ENCODE data around the gene HSD11B1. TPM values are rescaled to one million over a fixed set of nuclear protein-coding genes. Genes with fewer than 3 reads are reported as not detected.

HSD11B1 gene
- total and polyA plus RNA-seq, 2 donors (not counting 3 experiments of a cell fraction or from before 2014, with no cell fraction given) = not detected

DNA sequence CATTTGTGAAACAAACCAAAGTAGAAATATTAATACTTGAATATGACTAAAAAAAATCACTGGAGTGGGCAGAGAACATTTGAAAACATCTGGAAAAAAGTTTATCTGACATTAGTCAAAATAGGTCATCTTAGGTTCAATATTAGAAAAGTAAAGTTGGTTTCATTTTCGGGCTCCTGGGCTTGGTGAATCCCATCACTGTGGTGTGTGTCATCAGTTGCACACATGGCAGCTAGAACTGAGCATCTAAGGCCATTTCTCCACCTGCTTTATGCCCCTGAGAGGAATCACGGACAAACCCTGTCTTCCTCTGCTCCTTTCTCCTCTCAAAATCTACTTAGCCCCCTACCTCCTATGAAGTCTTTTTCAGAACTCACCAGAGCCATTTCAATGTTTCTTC, 5.4 kb downstream of the HSD11B1 start:
- TF ChIP-seq, protein P1, sequence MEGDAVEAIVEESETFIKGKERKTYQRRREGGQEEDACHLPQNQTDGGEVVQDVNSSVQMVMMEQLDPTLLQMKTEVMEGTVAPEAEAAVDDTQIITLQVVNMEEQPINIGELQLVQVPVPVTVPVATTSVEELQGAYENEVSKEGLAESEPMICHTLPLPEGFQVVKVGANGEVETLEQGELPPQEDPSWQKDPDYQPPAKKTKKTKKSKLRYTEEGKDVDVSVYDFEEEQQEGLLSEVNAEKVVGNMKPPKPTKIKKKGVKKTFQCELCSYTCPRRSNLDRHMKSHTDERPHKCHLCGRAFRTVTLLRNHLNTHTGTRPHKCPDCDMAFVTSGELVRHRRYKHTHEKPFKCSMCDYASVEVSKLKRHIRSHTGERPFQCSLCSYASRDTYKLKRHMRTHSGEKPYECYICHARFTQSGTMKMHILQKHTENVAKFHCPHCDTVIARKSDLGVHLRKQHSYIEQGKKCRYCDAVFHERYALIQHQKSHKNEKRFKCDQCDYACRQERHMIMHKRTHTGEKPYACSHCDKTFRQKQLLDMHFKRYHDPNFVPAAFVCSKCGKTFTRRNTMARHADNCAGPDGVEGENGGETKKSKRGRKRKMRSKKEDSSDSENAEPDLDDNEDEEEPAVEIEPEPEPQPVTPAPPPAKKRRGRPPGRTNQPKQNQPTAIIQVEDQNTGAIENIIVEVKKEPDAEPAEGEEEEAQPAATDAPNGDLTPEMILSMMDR (IDR thresholded peaks at IDR 0.05; ENCODE audit: extremely low read depth in 1 of 2, insufficient read depth in 1 of 2, low read depth in 1 of 2, low read length in 2 of 2) = no peak
- no peak for TF ChIP-seq POLR2A (IDR thresholded peaks at IDR 0.05; ENCODE audit: low read depth, low read length)
- no peak for TF ChIP-seq FOS (IDR thresholded peaks at IDR 0.05; ENCODE audit: borderline replicate concordance, insufficient read depth, low read length)
- no peak for TF ChIP-seq EZH2 (IDR thresholded peaks at IDR 0.05; ENCODE audit: borderline replicate concordance, low read depth, low read length, severe bottlenecking)
- TF ChIP-seq GATA2 (IDR thresholded peaks at IDR 0.05; ENCODE audit: insufficient read depth, insufficient read length, low read depth, low read length) = no peak
- TF ChIP-seq MYC (IDR thresholded peaks at IDR 0.05; ENCODE audit: low read depth, low read length) = no peak
- TF ChIP-seq JUN (IDR thresholded peaks at IDR 0.05; ENCODE audit: borderline replicate concordance, insufficient read depth, insufficient read length, low read depth) = no peak
- TF ChIP-seq POLR2AphosphoS5 (IDR thresholded peaks at IDR 0.05; ENCODE audit: insufficient read depth, low read depth, low read length) = no peak
- H3K79me2 ChIP-seq (ENCODE audit: control insufficient read depth, insufficient read depth, low read length) = no peaks in the 10 kb centered on the region

More for the DNA sequence above, 5.4 kb downstream of the HSD11B1 start:
- Histone ChIP-seq H3K9ac (replicated peaks; ENCODE audit: extremely low read depth, insufficient read depth, low read length) (no peak overlapping the region), H4K20me1 (replicated peaks; ENCODE audit: control insufficient read depth, extremely low read depth, insufficient read depth, low read length) (no peaks in the 10 kb centered on the region), H3K9me3 (replicated peaks; ENCODE audit: control insufficient read depth, insufficient read depth, low read length) (no peaks in the 10 kb centered on the region), H3K36me3 (ENCODE audit: control insufficient read depth in 2 of 2, extremely low read depth in 1 of 2, insufficient read depth in 2 of 2, low read length in 2 of 2) (no peaks in the 10 kb centered on the region), H3K4me1 (ENCODE audit: control insufficient read depth, extremely low read depth, insufficient read depth, low read length) (peaks cover 5% of the 10 kb centered on the region), H3K4me2 (ENCODE audit: insufficient read depth, low read length) (no peak overlapping the region), H3K27ac (ENCODE audit: insufficient read depth, low read depth, low read length) (no peak overlapping the region), H3K9me1 (replicated peaks; ENCODE audit: control insufficient read depth, extremely low read depth, insufficient read depth, low read length) (no peaks in the 10 kb centered on the region), H3K27me3 (ENCODE audit: control insufficient read depth in 2 of 2, insufficient read depth in 2 of 2, low read length in 2 of 2) (no peaks in the 10 kb centered on the region), H3K4me3 (replicated peaks in 1 of 3; ENCODE audit: insufficient read depth in 1 of 3, low read depth in 1 of 3, low read length in 3 of 3) (no peak overlapping the region), H2AFZ (ENCODE audit: low read depth, low read length) (no peak overlapping the region)
- dilution Hi-C loops (cut with MboI; ENCODE audit: extremely low pct_ligation_motif_present, low sequenced_read_pairs) = no loop called here
- no TSS peak for BruUV-seq (replicated peaks)
- ChIA-PET POLR2A (no interaction called here), CTCF (no interaction called here)
- DNase-seq (ENCODE audit: low read depth, low spot score) (no peak), FAIRE-seq (no peak)
- intact Hi-C loops (cut with micrococcal nuclease) = no loop called here

Data from endothelial cell of umbilical vein (primary cell).